HG03520 (cell line): ENCODE results near the gene CAMSAP1.

Experiments
- ATAC-seq: cut with Tn5 transposase; IDR thresholded peaks from one replicate; pipeline ENCODE4 v1.9.1; 2021; ENCODE audit warnings: mild to moderate bottlenecking, moderate library complexity; ENCODE audit not compliant: unreplicated experiment

CAMSAP1 gene

GRCh38 chr9:135883410-135884089, 23.8 kb downstream of the CAMSAP1 start:
- no peak for ATAC-seq

DNA sequence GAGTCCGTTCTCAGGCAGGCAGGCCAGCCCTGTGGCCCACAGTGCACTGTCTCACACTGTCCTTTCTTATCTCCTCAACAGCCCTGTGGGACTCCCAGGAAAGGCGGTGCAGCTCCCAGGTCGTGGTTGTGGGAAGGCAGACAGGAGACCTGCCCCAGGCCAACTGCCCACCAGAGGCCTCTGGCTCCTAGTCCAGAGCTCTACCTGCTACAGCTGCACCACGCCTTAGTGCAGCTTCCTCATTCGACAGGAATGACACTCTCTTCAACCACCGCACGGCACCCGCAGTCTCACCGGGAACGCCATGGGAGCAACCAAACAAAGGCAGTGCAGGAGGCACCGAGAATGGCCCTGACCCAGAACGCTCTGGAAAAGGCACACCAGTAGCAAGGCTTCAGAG, 25.3 kb downstream of the CAMSAP1 start:
- no peak for ATAC-seq

DNA sequence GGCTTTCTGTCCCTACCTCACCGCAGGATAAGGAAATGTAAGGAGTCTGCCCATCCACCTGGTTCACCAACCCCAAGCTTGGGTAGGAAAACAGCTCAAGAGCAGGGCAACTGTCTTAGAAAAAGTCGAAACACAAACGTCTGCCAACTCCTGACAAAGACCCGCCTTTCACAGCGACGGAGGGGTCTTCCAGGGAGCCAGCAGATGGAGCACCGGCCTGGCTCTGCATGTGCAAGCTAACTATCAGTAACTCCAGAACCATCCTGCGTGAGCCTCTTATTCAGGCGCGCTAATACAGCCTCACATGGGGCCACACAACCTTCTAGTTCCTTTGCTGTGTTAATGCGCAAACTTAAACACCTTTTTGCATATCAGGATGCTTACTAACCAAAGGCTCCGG, 26.9 kb downstream of the CAMSAP1 start:
- no peak for ATAC-seq

DNA sequence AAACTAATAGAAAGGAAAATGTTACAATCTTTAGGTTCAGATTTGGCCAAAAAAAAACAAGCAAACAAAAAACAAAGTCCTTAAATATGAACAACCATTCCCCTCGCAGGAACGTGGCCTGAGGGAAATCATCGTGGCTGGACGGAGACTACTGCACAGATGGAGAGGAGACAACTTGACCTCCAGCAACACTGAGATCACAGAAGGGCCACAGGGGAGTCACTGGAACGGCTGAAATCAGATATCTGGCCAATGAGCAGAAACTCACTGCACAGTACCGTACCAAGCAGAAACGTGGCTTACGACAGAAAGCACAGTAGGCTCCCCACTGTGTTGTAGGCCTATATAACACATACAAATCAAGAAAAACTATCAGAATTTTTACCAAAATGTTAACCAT, 27.7 kb downstream of the CAMSAP1 start:
- ATAC-seq, result no peak

GRCh38 chr9:135879237-135879601, 28.1 kb downstream of the CAMSAP1 start:
- ATAC-seq, result no peak

DNA sequence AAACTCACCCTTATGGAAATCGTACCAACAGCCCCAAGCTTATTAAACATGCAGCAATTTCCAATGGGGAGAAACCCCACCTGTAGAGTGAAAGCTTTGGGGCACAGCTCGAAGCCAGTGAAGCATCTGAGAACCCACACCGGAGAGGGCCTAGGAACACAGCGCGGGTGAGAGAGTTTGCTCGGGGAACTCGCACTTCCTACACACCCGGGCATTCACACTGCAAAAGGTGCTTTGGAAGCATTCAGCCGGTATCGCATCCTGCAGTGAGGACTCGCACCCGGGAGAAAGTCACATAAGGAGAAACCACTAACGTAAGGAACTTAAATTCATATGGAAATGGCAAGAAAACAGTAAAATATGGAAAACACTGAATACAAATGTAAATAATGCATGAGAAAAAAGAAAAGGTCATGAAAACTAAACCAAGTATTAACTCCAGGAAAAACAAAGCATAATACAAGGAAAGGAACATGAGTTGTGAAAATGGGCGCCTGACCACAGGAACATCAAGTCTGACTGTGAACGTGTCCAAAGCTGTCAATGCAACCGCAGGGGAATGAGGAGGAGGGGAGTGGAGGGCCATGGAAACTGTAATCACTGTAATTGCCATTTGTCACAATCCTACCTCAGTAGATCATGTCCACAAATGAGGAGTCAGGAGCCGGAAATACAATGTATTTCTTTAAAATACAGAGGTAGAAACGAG, 28.7 kb downstream of the CAMSAP1 start:
- ATAC-seq, result no peak

DNA sequence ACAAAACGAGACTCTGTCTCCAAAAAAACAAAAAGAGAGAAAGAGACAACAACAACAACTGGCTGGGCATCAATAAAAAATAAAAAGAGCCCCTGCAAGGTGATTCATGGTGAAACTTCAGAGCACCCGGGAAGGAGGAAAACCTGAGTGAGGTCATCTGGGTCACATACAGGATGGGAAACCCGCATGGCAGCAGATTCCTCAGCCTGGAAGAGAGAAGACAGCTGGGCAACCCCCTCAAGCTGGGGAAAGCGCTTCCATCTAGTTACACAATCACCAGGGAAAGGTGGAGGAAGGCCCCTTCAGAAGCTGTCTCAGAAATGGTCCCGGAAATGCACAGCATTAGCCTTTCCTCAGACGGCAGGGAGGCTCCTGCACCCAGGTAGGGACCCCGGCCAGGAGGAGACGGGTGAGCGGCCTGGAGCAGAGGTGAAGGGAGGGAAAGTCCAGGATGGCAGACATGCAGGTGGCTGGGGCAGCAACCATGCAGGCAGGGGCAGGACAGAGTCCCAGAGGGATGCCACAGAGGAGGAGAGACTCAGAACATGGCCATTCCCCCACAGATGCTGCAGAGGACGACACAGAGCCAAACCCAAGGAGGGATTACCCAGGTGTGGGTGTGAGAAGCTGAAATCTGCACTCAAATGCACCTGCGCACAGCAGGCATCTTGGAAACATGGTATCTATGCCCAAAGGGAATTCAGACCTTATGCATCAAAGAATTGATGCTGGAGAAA, 29.4 kb downstream of the CAMSAP1 start:
- ATAC-seq, result no peak

GRCh38 chr9:135876936-135877335, 30.4 kb downstream of the CAMSAP1 start:
- ATAC-seq, result no peak

DNA sequence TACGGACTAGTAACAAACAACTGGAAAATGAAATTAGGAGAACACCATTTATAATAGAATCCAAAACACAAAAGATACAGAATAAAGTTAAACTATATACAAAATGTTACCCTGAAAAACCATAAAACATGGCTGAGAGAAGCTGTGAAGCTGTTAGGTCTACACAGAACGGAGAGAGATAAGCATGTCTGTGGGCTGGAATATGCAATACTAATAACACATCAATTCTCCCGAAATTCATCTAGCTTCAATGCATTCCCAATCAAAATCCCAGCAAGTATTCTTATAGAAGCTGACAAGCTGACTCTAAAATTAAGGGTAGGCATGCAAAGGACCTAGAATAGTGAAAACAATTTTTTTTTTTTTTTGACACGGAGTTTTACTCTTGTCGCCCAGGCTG, 32.5 kb downstream of the CAMSAP1 start:
- ATAC-seq, result no peak

DNA sequence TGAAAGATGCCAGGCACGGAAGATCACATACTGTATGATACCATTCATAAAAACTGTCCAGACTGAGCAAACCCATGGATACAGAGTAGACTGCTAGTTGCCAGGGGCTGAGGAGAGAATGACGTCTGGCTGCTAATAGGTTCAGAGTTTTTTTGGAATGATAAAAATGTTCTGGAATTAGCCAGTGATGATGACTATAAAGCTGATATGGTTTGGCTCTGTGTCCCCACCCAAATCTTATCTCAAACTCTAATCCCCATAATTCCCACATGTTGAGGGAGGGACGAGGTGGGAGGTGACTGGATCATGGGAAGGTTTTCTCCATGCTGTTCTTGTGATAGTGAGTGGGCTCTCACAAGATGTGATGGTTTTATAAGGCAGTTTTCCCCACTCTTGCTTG, 37.4 kb downstream of the CAMSAP1 start:
- no peak for ATAC-seq

- no peak for ATAC-seq
Measured at GRCh38 chr9:135865531-135865930, 41.8 kb downstream of the CAMSAP1 start.

GRCh38 chr9:135864447-135865049, 42.8 kb downstream of the CAMSAP1 start:
- no peak for ATAC-seq

GRCh38 chr9:135862809-135863208, 44.5 kb downstream of the CAMSAP1 start:
- ATAC-seq, result no peak

DNA sequence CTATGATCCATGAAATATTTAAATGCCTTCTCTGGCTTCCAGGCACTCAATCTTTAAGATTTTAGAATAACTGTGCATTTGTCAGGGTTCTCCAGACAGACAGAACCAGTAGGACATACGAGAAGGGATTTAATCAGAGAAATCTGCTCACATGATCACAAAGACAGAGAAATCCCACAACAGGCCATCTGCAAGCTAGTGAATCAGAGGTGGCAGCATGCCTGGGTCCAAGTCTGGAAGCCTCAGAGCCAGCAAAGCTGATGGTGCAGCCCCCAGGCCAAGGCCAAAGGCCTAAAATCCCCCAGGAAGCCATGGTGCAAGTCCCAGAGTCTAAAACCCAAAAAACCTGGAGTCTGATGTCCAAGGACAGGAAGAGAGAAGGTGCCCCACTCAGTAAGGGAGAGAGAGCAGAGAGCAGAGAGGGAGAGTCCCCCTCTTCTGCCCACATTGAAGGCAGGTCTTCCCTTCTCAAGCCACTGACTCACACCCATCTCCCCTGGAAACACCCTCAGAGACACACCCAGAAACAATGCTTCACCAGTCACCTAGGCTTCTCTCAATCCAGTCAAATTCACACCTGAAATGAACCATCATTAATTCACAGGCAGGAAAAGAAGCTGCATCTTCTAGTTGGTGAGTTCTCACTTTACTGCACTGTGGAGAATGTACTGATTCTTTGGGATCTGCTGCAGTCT, 48.7 kb downstream of the CAMSAP1 start:
- ATAC-seq, result no peak

GRCh38 chr9:135857843-135858242, 49.5 kb downstream of the CAMSAP1 start:
- ATAC-seq, result no peak

- no peak for ATAC-seq
Measured at GRCh38 chr9:135857371-135857786, 50.0 kb downstream of the CAMSAP1 start.

- ATAC-seq, result no peak
Measured at GRCh38 chr9:135851748-135852147, 55.6 kb downstream of the CAMSAP1 start.

GRCh38 chr9:135850737-135851136, 56.6 kb downstream of the CAMSAP1 start:
- ATAC-seq, result no peak

GRCh38 chr9:135849181-135849580, 58.2 kb downstream of the CAMSAP1 start:
- ATAC-seq, result no peak

GRCh38 chr9:135848341-135849047, 58.9 kb downstream of the CAMSAP1 start:
- ATAC-seq, result no peak
